ENCODE results near the gene ADAMTS16. TPM values are rescaled to one million over a fixed set of nuclear protein-coding genes. Genes with fewer than 3 reads are reported as not detected.

ADAMTS16 gene
- total and polyA plus RNA-seq, 3 experiments from 2014 or later: not detected

DNA sequence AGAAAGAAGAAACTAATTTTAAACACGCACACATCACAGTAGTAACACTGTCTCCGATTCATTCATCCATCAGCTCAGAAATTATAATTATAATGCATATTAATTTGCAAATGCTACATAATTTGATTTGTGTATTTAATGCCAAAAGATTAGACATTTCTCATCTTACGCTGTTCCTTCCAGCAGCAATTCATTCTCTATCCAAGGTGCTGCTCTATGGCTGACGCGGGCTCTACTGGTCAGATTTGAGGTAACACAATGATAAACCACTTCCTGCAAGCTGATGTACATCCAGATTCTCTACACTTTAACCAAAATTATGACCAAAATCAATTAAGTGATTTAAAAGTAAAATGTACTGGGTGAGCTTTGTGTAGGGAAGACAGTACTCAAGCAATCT is 204.5 kb downstream of the ADAMTS16 start:
- H3K9me3 Mint-ChIP-seq: peaks cover 0 to 17% (median 2%) of the 10 kb centered on the region in 5 donors
- Histone ChIP-seq H3K36me3 (ENCODE audit: insufficient read depth, low read length) (no peaks in the 10 kb centered on the region), H3K4me3 (ENCODE audit: low read length) (no peak overlapping the region), H3K27ac (ENCODE audit: low read depth, low read length) (no peak overlapping the region), H3K9me3 (ENCODE audit: low read length) (no peaks in the 10 kb centered on the region), H3K4me1 (ENCODE audit: insufficient read depth, low read length) (no peaks in the 10 kb centered on the region), H3K27me3 (ENCODE audit: insufficient read depth, low read length, poor library complexity, severe bottlenecking) (no peaks in the 10 kb centered on the region)
- CTCF ChIA-PET: interaction anchor here (0.9 kb wide), 1 partner anchor 24 kb away, joined by 3 read pairs; no protein-coding TSS in a partner anchor
- no peak overlapping the region for H3K4me3 Mint-ChIP-seq
- POLR2A ChIA-PET: no interaction called here
- H3K27me3 Mint-ChIP-seq: peaks cover 12 to 28% of the 10 kb centered on the region in 2 donors
- H3K4me1 Mint-ChIP-seq: peaks cover 14 to 18% (median 14%) of the 10 kb centered on the region in 3 donors
- DNase-seq: no peak
- H3K36me3 Mint-ChIP-seq: peaks cover 0 to 10% (median 0%) of the 10 kb centered on the region in 3 donors
- peak overlapping the region in 1 of 8 donors; percentile 27 for H3K27ac Mint-ChIP-seq

- H3K27me3 Mint-ChIP-seq: peaks cover 15 to 30% of the 10 kb centered on the region in 2 donors
- peak overlapping the region in 2 of 8 donors; percentile 20 to 29 for H3K27ac Mint-ChIP-seq
- no peaks in the 10 kb centered on the region for H3K36me3 ChIP-seq (ENCODE audit: insufficient read depth, low read length)
- ChIA-PET CTCF (no interaction called here), POLR2A (no interaction called here)
- peaks cover 0 to 10% (median 0%) of the 10 kb centered on the region in 3 donors for H3K36me3 Mint-ChIP-seq
- H3K4me3 Mint-ChIP-seq: peak overlapping the region in 3 of 7 donors; percentile 20 to 73 (median 21)
- peaks cover 0 to 11% (median 2%) of the 10 kb centered on the region in 5 donors for H3K9me3 Mint-ChIP-seq
- H3K4me3 ChIP-seq (ENCODE audit: low read length): no peak overlapping the region
- no peaks in the 10 kb centered on the region for H3K9me3 ChIP-seq (ENCODE audit: low read length)
- H3K27ac ChIP-seq (ENCODE audit: low read depth, low read length): peak overlapping the region; percentile 12
- no peaks in the 10 kb centered on the region for H3K27me3 ChIP-seq (ENCODE audit: insufficient read depth, low read length, poor library complexity, severe bottlenecking)
- no peak for DNase-seq
- no peaks in the 10 kb centered on the region for H3K4me1 ChIP-seq (ENCODE audit: insufficient read depth, low read length)
- peaks cover 14 to 19% (median 14%) of the 10 kb centered on the region in 3 donors for H3K4me1 Mint-ChIP-seq
Observed at GRCh38 chr5:5347442-5347841, 207.3 kb downstream of the ADAMTS16 start.

- H3K27ac Mint-ChIP-seq: peak overlapping the region in 6 of 8 donors; percentile 6 to 66 (median 47)
- Histone ChIP-seq H3K27me3 (ENCODE audit: insufficient read depth, low read length, poor library complexity, severe bottlenecking) (no peaks in the 10 kb centered on the region), H3K4me3 (ENCODE audit: low read length) (no peak overlapping the region), H3K36me3 (ENCODE audit: insufficient read depth, low read length) (no peaks in the 10 kb centered on the region), H3K9me3 (ENCODE audit: low read length) (no peaks in the 10 kb centered on the region), H3K27ac (ENCODE audit: low read depth, low read length) (no peak overlapping the region), H3K4me1 (ENCODE audit: insufficient read depth, low read length) (no peaks in the 10 kb centered on the region)
- peaks cover 14 to 19% (median 14%) of the 10 kb centered on the region in 3 donors for H3K4me1 Mint-ChIP-seq
- H3K27me3 Mint-ChIP-seq: peaks cover 13 to 27% of the 10 kb centered on the region in 2 donors
- H3K4me3 Mint-ChIP-seq: peak overlapping the region in 4 of 7 donors; percentile 15 to 79 (median 47)
- H3K36me3 Mint-ChIP-seq: peaks cover 0 to 14% (median 0%) of the 10 kb centered on the region in 3 donors
- H3K9me3 Mint-ChIP-seq: peaks cover 0 to 11% (median 0%) of the 10 kb centered on the region in 5 donors
- ChIA-PET CTCF (no interaction called here), POLR2A (no interaction called here)
- no peak for DNase-seq
Observed at GRCh38 chr5:5348135-5348534, 208.0 kb downstream of the ADAMTS16 start.

GRCh38 chr5:5348576-5348975 is 208.4 kb downstream of the ADAMTS16 start:
- peaks cover 13 to 27% of the 10 kb centered on the region in 2 donors for H3K27me3 Mint-ChIP-seq
- POLR2A ChIA-PET: no interaction called here
- no peaks in the 10 kb centered on the region for H3K27me3 ChIP-seq (ENCODE audit: insufficient read depth, low read length, poor library complexity, severe bottlenecking)
- peaks cover 14 to 19% (median 14%) of the 10 kb centered on the region in 3 donors for H3K4me1 Mint-ChIP-seq
- H3K4me3 Mint-ChIP-seq: peak overlapping the region in 1 of 7 donors; percentile 73
- no peaks in the 10 kb centered on the region for H3K9me3 ChIP-seq (ENCODE audit: low read length)
- no peak overlapping the region for H3K27ac ChIP-seq (ENCODE audit: low read depth, low read length)
- no peaks in the 10 kb centered on the region for H3K4me1 ChIP-seq (ENCODE audit: insufficient read depth, low read length)
- CTCF ChIA-PET: no interaction called here
- H3K36me3 Mint-ChIP-seq: peaks cover 0 to 14% (median 0%) of the 10 kb centered on the region in 3 donors
- no peaks in the 10 kb centered on the region for H3K36me3 ChIP-seq (ENCODE audit: insufficient read depth, low read length)
- DNase-seq: no peak
- peaks cover 0 to 11% (median 0%) of the 10 kb centered on the region in 5 donors for H3K9me3 Mint-ChIP-seq
- peak overlapping the region in 2 of 8 donors; percentile 66 for H3K27ac Mint-ChIP-seq
- H3K4me3 ChIP-seq (ENCODE audit: low read length): no peak overlapping the region

DNA sequence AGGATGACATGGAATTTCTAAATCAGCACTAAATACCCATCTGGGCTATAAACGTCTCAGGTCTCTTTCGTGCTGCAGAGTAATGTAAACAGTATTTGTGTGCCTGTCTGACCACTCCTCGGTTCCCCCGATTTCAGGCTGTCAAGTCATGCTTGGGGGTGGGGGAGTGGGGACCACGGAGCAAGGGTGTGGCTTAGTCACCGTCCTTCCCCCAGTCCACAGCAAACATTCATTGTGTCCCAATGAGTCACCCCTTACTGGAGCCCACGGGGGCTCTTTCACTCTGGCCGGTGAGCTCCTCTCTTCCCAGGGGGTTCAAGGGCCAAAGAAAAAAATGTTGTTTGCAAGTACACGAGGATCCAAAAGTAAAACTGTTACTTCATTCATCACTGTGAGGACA is 210.0 kb downstream of the ADAMTS16 start:
- Mint-ChIP-seq H3K4me3 (no peak overlapping the region), H3K9me3 (peaks cover 0 to 4% (median 0%) of the 10 kb centered on the region in 5 donors), H3K27ac (no peak overlapping the region), H3K36me3 (peaks cover 0 to 14% (median 0%) of the 10 kb centered on the region in 3 donors), H3K27me3 (peaks cover 5 to 17% of the 10 kb centered on the region in 2 donors), H3K4me1 (peaks cover 14 to 16% (median 14%) of the 10 kb centered on the region in 3 donors)
- Histone ChIP-seq H3K9me3 (ENCODE audit: low read length) (no peaks in the 10 kb centered on the region), H3K4me3 (ENCODE audit: low read length) (no peak overlapping the region), H3K27me3 (ENCODE audit: insufficient read depth, low read length, poor library complexity, severe bottlenecking) (no peaks in the 10 kb centered on the region), H3K36me3 (ENCODE audit: insufficient read depth, low read length) (no peaks in the 10 kb centered on the region), H3K27ac (ENCODE audit: low read depth, low read length) (no peak overlapping the region), H3K4me1 (ENCODE audit: insufficient read depth, low read length) (no peaks in the 10 kb centered on the region)
- CTCF ChIA-PET: no interaction called here
- POLR2A ChIA-PET: no interaction called here
- DNase-seq: no peak

- Mint-ChIP-seq H3K4me3 (no peak overlapping the region), H3K27me3 (peaks cover 5 to 17% of the 10 kb centered on the region in 2 donors), H3K4me1 (peaks cover 14 to 16% (median 14%) of the 10 kb centered on the region in 3 donors), H3K36me3 (peaks cover 0 to 14% (median 0%) of the 10 kb centered on the region in 3 donors), H3K9me3 (peaks cover 0 to 4% (median 0%) of the 10 kb centered on the region in 5 donors), H3K27ac (no peak overlapping the region)
- Histone ChIP-seq H3K4me1 (ENCODE audit: insufficient read depth, low read length) (no peaks in the 10 kb centered on the region), H3K27me3 (ENCODE audit: insufficient read depth, low read length, poor library complexity, severe bottlenecking) (no peaks in the 10 kb centered on the region), H3K4me3 (ENCODE audit: low read length) (no peak overlapping the region), H3K9me3 (ENCODE audit: low read length) (no peaks in the 10 kb centered on the region), H3K36me3 (ENCODE audit: insufficient read depth, low read length) (no peaks in the 10 kb centered on the region), H3K27ac (ENCODE audit: low read depth, low read length) (no peak overlapping the region)
- no peak for DNase-seq
- ChIA-PET CTCF (no interaction called here), POLR2A (no interaction called here)
Observed at GRCh38 chr5:5351288-5351979, 211.3 kb downstream of the ADAMTS16 start.

DNA sequence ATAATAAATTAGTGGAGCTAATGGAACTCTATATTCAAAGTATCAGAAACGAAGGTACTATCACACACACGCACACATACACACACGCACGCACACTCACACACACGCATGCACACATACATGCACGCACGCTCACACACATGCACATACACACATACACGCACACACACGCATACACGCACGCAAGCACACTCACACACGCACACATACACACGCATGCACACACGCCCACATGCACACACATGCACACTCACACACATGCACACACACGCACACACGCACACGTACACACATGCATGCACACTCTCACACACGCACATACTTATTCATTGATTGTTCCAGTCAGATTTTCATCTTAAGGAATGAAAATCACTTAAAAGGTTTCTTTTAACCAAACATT is 212.5 kb downstream of the ADAMTS16 start:
- Mint-ChIP-seq H3K4me1 (peaks cover 8 to 12% (median 10%) of the 10 kb centered on the region in 3 donors), H3K27ac (no peak overlapping the region), H3K27me3 (peaks cover 5 to 13% of the 10 kb centered on the region in 2 donors), H3K36me3 (peaks cover 0 to 9% (median 0%) of the 10 kb centered on the region in 3 donors), H3K9me3 (peaks cover 0 to 4% (median 0%) of the 10 kb centered on the region in 5 donors), H3K4me3 (no peak overlapping the region)
- no peaks in the 10 kb centered on the region for H3K9me3 ChIP-seq (ENCODE audit: low read length)
- POLR2A ChIA-PET: no interaction called here
- CTCF ChIA-PET: no interaction called here
- DNase-seq: no peak
- no peaks in the 10 kb centered on the region for H3K4me1 ChIP-seq (ENCODE audit: insufficient read depth, low read length)
- H3K4me3 ChIP-seq (ENCODE audit: low read length): no peak overlapping the region
- no peaks in the 10 kb centered on the region for H3K36me3 ChIP-seq (ENCODE audit: insufficient read depth, low read length)
- H3K27me3 ChIP-seq (ENCODE audit: insufficient read depth, low read length, poor library complexity, severe bottlenecking): no peaks in the 10 kb centered on the region
- no peak overlapping the region for H3K27ac ChIP-seq (ENCODE audit: low read depth, low read length)

DNA sequence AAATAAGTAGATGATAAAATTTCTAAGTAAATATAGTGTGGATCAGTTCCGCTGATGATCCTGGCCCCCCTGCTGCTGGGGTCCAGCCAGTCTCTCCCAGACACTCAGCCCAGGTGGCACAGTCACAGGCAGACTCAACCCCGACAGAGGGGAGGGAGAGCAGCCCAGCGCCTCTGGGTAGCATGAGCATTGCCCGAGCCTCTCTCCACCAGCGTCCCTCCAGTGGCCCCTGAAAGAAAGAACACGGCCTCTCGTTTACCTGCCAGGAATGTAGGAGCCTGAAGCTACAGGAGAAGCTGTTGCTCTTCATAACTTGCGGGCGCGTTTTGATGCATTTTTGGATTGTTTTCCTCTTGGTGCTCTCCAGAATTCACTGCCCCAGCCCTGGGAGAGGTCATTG is 213.6 kb downstream of the ADAMTS16 start:
- Mint-ChIP-seq H3K36me3 (peaks cover 0 to 12% (median 0%) of the 10 kb centered on the region in 3 donors), H3K27ac (no peak overlapping the region), H3K27me3 (peaks cover 5 to 8% of the 10 kb centered on the region in 2 donors)

More for the DNA sequence above, 213.6 kb downstream of the ADAMTS16 start:
- H3K27ac ChIP-seq (ENCODE audit: low read depth, low read length): no peak overlapping the region
- no peak overlapping the region for H3K4me3 ChIP-seq (ENCODE audit: low read length)
- POLR2A ChIA-PET: no interaction called here
- DNase-seq: no peak
- no peaks in the 10 kb centered on the region for H3K4me1 ChIP-seq (ENCODE audit: insufficient read depth, low read length)
- Mint-ChIP-seq H3K4me3 (no peak overlapping the region), H3K9me3 (peaks cover 0 to 2% (median 0%) of the 10 kb centered on the region in 5 donors), H3K4me1 (peaks cover 0 to 3% (median 2%) of the 10 kb centered on the region in 3 donors)
- H3K36me3 ChIP-seq (ENCODE audit: insufficient read depth, low read length): no peaks in the 10 kb centered on the region
- H3K9me3 ChIP-seq (ENCODE audit: low read length): no peaks in the 10 kb centered on the region
- H3K27me3 ChIP-seq (ENCODE audit: insufficient read depth, low read length, poor library complexity, severe bottlenecking): no peaks in the 10 kb centered on the region
- CTCF ChIA-PET: no interaction called here

All from CD8-positive, alpha-beta memory T cell (primary cell).